NK-92 (cell line): ENCODE measurements around the gene HSDL2.

Experiments used
- DNase-seq: peaks from one replicate; lab custom pipeline; 2025; ENCODE audit not compliant: unreplicated experiment; lab: John Stamatoyannopoulos, UW

HSDL2 gene

DNA sequence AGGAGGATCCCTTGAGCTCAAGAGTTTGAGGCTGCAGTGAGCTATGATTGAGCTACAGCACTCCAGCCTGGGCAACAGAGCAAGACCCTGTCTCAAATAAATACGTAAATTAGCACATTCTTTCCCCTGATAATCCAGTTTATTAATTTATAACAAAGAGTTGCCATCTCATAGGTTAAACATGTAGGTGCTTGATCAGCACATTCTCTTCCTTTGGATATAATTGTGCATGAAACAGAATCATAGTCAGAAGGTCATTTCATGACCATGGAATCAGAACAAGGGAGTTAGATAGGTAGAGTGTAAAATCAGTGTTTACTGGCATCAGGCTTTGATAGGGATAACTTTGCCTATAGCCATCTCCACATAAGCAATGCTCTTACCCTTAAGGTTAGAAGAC is 63.7 kb downstream of the HSDL2 start:
- no peak for DNase-seq

DNA sequence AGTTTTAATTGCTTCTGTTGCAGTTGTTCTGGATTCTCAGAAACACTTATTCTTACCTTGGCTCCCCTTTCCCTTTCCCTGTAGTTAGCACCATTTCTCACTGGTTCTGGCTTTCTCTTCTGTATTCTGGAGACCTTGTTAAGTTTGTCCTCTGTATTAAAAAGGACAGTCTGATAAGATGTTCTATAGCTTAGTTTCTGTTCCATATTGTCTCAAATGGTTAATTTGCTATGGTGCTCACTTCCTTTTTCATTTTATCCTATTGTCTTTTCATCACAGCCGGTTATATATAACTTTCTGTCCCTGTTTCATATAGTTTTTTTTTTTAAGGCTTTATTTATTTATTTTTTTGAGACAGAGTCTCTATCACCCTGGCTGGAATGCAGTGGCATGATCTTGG is 65.3 kb downstream of the HSDL2 start:
- DNase-seq = no peak

DNA sequence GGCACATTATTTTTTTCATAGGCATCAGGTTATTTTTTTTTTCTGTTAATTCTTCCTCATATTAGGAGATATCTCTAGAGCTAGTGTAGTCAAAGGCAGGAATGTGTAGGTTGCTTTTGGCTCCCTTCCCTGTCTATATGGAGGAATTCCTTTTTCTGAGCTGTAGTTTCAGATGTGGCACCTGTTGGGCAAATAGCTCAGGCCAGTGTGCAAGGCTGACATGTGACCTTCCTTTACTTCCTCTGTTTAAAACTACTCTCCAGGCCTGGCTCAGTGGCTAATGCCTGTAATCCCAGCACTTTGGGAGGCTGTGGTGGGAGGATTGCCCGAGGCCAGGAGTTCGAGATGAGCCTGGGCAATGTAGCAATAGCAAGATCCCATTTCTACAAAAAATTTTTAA is 66.2 kb downstream of the HSDL2 start:
- DNase-seq = no peak

DNA sequence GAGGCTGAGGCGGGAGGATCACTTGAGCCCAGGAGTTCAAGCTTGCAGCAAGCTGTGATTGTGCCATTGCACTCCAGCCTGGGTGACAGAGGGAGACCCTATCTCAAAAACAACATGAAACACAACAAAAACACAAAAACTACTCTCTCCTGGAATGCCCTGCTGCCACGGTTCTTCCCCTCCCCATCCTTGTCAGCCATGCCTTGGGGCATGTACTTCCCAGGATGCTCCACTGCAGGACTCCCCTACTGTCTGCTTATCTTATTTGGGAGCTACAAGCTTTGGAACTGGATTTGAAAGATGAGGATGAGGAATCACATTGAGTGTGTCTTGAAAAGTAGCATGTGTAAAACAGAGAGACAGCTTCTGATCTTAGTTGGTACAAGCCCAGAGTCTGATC is 66.6 kb downstream of the HSDL2 start:
- DNase-seq = no peak

DNA sequence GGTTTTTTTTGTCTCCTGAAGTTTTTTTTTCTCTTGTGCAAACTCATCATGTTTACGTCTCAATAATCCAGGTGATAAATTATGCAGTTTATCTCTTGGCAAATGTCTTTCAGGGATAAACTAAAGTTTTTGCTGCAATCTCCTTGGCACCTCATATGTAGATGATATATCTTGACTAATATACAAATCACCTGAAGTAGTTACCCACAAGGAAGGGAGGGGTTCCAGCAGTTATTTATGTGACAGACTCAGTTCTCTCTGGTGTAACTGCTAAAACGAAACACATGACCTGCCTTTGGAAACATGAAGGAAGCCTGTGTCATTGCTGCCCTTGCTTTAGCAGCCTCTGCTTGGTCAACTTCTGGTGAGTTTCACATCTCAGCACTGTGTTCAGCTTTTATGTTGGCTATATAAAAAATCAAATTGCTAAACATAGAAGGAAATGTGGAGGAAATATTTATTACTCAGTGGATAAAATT is 67.4 kb downstream of the HSDL2 start:
- DNase-seq = no peak

DNA sequence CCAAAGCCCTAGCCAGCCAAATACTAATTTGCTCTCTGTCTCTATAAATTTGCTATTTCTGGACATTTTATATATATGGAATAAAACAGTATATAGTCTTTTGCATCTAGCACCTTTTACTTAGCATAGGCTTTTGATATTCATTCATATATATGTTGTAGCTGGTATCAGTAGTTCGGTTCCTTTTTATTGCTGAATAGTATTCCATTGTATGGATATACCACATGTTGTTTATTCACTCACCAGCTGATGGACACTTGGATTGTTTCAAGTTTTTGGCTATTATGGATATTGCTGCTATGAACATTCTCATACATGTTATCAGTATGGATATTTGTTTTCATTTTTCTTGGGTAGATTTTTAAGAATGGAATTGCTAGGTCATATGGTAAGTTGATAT is 82.9 kb downstream of the HSDL2 start:
- no peak for DNase-seq

DNA sequence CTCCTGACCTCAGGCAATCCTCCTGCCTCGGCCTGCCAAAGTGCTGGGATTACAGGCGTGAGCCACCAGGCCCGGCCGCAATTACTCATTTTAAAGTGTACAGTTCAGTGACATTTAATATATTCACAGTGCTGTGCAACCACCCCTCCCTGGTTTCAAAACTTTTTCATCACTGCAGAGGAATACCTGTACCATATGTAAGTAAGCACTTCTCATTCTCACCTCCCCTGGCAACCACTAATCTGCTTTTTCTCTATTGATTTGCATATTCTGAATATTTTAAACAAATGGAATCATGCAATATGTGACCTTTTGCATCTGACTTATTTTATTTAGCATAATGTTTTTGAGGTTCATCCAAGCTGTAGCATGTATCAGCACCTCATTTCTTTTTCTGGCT is 85.4 kb downstream of the HSDL2 start:
- no peak for DNase-seq

DNA sequence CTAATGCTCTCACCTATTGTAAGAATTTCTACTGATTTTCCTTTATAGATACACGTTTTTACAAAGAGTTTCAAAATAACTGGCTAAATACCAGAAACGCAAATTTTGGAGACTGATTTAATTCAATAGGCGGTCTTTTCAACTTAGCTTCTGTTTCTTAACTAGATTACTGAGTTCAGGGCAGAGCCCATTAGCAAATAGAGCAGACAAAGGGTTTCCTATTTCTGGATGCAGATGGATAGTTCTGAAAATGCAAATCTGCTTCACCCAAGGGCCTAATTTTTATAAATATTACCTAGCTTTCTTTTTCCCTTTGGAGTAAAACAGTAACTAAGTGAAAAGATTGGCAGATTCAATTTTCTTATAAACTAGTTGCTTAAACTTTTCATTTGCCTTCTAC is 93.1 kb downstream of the HSDL2 start:
- no peak for DNase-seq

DNA sequence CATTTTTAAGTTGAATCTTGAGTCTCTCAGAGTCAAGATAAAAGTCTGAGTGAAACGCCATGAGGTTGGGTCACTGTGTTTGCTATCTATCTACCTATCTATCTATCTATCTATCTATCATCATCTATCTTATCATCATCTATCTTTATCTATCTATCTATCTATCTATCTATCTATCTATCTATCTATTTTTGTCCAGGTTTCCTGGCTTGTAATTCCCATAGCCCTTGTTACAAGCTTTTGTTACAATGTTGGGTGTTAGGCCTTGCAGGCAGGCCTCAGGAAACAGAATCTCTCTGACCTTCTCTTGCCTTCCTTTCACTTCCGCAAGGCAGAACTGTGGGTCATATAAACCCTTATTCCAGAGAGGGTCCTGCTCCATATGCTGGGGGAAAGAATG is 94.1 kb downstream of the HSDL2 start:
- no peak for DNase-seq

DNA sequence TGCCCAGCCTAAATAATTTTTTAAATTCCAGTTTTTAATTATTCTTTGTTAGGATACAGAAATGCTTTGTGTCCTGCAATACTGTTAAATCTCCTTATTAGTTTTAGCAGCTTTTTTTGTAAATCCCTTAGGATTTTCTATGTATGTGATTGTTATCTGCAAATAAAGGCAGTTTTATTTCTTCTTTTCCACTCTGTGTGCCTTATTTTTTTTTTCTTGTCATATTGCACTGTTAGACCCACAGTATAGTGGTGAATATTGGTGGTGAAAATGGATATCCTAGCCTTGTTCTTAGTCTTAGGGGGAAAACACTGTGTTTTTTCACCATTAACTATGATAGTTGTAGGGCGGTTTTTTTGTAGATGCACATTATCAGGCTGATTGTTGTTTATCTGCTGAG is 95.4 kb downstream of the HSDL2 start:
- no peak for DNase-seq

DNA sequence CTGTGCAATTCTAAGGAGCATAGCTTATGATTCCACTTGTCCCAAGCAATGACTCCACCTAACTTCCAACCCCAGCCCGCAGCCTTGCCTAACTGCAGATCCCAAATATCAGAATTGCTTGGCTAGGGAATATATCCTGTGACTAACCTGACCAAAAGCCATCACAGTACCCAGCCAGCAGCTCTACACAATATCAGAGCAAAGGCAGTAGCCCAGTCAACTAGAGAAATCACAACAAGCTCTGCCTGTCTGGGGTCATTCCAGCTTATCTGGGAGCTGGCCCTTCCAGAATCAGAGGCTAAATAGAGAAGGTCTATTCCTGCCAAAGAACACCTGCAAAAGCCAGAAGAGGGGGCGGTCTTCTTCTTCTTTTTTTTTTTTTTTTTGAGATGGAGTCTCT is 97.4 kb downstream of the HSDL2 start:
- no peak for DNase-seq

DNA sequence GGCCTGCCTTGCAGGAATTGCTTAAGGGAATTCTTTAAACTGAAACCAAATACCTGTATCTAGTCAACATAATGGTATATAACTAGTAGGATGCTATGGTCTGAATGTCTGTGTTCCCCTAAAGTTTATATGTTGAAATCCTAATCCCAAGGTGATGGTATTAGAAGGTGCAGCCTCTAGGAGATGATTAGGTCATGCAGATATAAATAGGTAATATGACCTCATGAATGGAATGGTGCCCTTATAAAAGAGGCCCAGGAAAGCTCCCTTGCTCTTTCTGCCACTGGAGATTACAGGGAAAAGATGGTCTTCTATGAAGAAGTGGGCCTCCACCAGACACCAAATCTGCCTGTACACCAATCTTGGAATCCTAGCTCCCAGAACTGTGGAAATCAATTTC is 99.3 kb downstream of the HSDL2 start:
- no peak for DNase-seq

DNA sequence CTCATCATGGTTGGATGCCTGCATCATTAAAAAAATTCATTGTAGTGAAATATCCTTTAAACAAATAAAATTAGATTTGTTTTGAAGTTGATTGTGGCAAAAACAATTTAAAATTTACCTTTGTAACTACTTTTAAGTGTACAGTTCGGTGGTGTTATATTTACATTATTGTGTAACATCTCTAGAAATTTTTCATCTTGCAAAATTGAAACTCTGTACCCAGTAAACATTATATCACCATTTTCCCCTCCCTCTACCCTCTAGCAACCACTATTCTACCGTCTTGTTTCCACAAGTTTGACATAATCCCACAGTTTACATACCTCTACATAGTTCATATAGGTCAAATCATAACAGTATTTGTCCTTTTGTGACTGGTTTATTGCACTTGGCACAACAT is 104.7 kb downstream of the HSDL2 start:
- DNase-seq = no peak

DNA sequence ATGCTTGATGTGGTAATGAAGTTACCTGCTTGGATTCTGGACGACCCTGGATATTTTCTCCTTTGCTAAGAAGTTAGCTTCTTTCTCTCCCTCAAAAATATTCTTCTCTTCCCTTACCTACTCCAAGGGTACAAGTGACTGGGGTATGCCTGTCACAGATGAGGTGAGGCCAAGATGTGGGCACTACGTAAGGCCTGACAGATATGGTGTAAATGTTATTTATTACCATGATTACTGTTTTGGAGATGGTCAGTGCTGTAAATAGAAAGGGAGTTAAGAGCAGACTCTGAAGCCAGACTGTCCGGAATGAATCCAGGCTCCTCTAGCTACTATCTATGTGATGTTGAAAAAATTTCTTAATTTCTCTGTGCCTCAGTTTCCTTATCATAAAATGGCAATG is 105.7 kb downstream of the HSDL2 start:
- no peak for DNase-seq

DNA sequence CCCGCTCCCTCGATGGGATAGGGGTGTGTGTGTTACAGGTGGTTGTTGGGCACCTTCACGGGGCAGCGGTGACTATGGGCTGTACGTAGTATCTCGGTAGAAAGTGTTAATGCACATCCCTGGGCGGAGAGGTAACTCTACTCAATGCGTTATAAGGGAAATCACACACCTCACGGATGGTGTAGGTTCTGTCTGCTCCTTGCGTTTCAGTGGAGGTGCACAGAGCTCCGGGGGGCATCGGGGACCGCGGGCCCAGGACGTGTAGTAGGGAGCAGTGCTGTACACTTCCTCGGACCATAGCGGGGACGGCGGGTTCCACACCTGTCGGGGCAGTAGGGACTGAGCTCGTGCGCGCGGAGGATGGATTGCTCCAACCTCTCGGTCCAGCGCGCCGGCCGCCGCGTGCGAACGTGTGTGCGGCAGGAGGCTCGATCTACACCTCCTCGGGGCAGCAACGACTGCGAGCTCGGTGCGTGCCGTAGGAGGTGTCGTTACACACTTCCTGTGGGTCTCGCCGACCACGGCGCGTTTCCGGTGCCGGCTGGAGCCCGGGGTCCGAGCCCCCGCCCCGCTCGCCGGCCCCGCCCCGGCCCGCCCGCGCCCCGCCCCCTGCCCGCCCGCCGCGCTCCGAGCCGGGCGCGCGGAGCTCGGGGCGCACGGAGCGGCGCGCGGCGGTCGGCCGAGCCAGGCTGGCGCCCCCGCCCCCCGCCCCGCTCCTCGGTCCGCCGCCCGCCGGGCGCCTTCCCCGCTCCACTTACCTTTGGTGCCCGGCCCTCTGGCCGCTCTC is 106.5 kb downstream of the HSDL2 start, which contains the start of gene KIAA1958:
Gene KIAA1958, plus strand, starts transcription at position 607 of the 787 bp plus-strand sequence. CDS start 87,254 bp downstream, outside the sequence.
- no peak for DNase-seq

DNA sequence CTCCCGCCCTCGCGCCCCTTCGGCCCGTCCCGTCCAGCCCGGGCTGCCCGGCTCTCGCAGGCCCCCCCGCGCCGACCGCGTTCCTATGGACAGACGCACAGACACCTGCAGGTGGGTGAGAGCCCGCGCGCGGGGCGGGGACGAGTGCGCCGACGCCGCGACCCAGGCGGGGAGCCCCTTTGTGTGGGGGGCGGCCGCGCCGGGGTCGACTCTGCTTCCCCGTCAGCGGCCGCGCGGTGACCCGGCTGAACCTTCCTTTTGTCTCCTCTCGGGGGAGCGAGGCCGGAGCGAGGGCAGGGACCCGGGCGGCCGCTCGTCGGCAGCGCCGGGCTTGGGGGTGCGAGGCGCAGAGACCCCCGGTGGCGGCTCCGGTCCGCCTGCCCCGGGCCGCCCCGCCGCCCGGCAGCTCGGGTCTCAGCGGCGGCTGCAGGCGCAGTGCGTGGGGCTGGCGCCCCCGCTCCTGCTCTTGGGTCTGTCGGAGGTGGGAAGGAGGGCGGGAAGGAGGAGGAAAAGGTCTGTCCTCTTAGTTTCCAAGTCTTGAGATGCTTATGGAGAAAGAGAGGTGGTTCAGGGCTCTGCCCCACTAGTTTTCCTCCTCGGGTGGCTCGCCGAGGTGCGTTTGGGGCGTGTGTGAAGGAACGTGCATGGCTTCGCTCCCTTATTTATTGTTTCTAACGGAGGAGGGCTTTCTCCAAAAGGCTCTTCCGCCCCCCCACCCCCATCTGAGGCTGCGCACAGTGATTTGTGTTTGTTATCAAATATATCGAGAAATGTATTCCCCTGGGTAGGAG is 107.3 kb downstream of the HSDL2 start:
- no peak for DNase-seq

DNA sequence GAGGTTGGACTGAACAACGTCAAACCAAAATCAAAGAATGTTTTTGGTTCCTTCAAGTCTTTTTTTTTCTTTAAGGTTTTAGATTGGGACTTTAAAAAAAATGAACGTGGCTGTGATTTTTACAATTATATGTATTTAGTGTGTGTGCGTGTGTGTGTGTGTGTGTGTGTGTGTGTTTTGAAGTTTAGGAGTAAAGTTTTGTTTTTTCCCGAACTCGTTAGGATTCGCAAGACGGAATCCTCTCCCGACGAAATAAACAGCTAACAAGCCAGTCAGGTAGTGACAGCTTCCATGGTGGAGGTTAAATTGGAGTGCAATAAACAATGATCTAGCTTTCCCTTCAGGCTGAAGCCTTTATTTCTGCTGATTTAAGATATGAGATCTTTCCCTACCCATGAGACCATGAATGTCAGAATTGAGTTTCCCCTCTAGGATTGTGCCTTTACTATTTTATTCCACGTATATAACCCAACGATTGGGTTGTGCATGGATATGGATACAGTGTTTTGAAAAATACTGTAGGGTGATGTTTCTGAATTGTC is 108.0 kb downstream of the HSDL2 start:
- DNase-seq = no peak

DNA sequence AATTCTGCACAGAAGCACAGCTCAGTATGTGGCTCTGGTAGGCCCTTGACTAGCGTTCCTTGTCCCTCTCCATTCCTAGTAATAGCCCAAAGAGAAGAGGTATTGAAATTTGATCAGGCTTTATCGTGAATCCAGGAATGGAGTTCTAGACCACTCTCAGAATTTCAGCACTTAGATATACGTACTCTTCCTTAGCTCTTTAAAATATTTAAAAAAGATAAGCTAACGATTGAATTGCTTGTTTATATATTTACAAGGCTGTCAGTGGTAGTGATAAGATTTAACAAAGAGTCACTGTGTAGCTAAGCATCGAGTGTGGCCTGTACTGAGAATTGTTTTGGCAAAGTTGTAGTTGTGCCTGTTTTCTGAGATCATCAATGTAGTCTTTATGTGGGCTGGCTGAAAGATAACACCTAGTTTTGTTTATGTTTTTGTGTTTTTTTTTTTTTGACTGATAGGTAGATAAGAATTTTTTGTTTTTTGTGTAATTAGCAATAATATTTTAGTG is 109.2 kb downstream of the HSDL2 start:
- no peak for DNase-seq

DNA sequence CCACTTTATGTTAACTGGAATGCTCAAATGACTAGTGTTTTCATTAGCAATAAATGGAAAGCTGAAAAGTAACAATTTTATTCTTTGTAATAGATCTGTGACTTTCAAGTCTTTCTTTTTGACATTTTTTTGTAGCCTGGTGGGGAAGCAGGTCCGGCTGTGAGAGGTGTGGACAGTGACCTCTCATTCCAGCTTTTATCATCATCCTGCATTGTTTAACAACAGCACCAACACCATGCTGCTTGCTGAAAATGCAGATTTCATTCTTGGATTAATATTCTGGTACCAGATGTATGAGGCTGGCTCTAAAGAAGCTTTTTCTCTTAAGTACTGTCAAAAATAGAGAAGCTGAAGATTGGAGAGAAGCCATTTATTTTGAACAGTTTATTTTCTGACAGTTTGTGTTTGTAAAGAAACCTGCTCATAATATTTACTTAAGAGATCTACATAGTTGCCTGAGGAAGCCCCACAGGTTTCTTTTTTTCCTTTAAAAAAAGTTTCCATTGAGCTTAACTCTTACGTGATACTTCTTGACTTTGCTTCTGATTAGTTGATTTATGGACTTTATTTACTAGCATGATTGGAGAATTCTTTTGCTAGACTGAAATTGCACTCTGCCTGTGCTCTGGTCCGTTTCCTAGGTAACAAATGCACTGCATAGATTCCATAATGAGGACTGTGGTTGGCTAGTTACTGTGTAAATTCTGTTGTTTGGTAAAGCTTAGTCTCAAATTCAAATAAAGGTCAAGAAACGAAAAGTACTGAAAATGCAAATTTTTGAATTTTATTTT is 110.2 kb downstream of the HSDL2 start:
- no peak for DNase-seq

DNA sequence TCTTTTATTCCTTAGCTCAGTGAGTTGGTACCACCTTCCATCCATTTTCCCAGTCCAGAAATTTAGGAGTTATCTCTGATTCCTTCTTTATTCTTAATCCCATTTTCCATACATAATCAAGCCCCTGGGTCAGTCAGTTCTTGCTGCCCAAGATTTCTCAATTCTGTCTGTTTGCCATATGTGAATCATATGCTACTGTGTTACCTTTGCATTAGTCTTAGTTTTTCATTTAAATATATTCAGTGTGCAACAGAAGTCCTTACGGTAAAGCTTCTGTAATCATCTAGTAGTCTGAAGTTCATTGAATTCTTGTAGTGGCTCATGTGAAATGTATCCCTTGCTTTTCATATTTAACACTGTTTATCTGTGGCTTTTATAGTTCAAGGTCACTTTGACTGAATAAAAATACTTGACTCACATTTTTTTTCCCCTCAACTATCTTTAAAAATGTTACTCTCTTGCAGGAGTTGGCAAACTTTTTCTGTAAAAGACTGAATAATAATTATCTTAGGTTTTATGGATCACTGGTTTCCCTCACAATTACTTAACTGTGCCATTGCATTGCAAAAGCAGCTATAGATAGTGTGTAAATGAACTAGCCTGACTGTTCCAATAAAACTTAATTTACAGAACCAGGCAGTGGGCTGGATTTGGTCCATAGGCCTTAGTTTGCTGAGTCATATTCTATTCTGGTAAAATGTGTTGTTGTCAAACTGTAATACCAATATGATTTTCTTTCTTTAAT is 113.7 kb downstream of the HSDL2 start:
- no peak for DNase-seq
